GM21737 (cell line): ENCODE data around the gene TSNAX.
"Not testable (repeated sequence)": the region's sequence is repeated elsewhere in the genome, so short reads cannot be mapped to it uniquely, and the experiment has no call there.

Source experiments
- ATAC-seq: cut with Tn5 transposase; IDR thresholded peaks from one replicate; pipeline ENCODE4 v1.9.1; 2021; ENCODE audit warnings: mild to moderate bottlenecking, moderate library complexity; ENCODE audit not compliant: unreplicated experiment

Gene TSNAX, protein sequence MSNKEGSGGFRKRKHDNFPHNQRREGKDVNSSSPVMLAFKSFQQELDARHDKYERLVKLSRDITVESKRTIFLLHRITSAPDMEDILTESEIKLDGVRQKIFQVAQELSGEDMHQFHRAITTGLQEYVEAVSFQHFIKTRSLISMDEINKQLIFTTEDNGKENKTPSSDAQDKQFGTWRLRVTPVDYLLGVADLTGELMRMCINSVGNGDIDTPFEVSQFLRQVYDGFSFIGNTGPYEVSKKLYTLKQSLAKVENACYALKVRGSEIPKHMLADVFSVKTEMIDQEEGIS

DNA sequence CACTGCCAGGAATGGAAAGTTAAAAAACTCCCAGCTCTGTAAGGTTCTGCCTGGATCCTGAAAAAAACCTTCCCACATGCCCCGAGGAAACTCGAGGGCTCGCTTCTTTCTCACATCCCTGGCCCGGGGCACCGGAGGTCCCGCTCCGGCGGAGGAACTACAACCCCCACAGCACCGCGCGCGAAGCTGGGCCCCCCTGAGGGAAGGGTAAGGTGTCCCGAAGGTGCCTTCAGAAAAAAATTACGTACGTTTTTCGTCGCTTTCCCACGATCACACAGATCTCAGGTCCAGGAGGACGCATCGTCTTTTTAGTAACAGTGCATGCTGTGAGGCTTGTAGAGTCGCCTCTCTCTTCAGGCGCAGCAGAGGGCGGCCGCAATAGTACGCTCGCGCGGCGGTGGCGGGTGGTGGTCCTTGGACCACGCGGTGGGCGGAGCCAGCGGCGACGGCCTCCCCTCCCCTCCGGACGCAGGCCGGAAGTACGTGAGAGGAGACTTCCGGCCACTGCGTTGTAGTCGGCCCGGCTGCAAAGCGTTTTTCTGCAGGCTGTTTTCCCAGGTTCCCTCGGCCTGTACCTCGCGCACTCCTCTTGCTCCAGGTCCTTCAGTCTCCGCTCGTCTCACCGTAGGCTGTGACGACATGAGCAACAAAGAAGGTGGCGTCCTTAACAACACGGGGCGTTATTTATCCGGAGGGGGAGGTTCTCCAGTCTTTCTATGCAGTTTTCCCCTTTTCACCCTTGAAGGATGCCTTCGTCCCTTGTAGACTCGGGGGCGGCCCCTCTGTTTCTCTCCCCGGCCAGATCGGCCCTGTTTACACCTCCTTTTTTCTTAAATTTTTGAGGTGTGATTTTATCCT, at the start of gene TSNAX:
Gene TSNAX (plus strand): TSS at position 498 of the 858 bp plus-strand sequence. CDS start 142 bp downstream, at position 640.
- peak; percentile 98 for ATAC-seq

DNA sequence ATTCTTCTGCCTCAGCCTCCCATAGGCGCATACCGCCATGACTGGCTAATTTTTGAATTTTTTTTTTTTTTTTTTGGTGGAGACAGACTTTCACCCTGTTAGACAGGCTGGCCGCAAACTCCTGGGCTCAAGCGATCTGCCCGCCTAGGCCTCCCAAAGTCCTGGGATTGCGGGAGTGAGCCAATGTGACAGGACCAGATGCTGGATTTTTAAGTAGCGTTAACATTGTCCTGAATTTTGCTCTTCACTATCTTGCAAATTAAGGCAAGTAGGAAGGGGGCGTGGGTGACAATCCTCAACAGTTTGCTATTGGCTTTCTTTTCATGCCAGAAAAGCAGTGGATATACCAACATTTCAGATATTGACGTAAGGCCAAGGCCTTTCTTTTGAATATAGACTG, 49.7 kb upstream of the TSNAX start:
- no peak for ATAC-seq

DNA sequence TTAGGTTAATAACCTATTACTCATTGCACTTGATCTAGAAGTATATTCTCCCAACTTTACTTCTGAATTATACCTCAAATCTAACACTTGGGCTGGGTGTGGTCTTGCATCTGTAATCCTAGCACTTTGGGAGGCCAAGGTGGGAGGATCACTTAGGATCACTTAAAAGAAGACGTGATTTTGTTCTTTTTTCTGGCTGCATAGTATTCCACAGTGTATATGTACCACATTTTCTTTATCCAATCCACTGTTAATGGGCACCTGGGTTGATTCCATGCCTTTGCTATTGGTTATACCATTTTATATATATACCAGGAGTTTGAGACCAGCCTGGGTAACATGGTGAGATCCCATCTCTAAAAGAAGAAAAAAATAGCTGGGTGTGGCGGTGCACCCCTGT, 48.5 kb upstream of the TSNAX start:
- ATAC-seq = no peak

DNA sequence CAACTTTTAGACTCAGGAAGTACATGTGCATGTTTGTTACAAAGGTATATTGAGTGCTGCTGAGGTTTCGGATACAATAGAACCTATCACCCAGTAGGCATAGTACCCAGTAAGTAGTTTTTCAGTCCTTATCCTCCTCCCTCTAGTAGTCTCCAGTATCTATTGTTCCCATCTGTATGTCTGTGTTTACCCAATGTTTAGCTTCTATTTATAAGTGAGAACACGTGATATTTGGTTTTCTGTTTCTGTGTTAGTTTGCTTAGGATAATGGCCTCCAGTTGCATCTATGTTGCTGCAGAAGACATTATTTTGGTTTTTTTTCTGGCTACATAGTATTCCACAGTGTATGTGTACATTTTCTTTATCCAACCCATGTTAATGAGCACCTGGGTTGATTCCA, 47.2 kb upstream of the TSNAX start:
- ATAC-seq = no peak

DNA sequence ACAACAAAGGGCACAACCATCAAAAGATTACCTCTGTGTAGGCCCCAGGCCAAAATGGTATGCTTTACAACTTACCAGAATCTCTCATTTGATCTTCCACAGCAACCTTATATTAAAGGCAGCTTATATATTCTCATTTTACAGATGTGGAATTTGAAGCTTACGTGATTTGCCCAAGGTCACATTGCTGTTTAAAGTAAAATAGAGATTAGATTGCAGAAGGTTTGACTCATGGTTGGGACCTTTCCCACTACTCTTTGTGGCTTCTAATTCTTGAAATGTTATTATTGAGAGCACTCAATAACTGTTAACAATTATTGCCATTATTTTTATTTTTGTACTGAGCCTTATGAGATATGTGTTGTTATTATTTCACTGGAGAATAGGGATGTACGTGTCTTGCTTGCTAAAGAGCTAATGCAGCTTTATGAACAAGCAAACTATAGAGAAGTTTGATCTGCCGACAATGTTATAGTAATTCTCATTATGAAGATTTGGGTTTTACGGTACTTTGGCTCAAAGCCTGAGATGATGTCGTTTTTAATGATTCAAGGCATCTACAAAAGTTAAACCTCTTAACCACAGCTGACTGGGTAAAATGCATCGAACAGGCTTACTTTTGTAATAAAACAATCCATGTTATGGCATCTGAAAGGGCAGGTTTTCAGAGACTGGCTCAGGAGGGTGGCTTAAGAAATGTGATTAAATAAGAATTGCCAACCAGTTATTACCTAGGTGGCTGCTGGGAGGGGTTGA, 43.3 kb upstream of the TSNAX start:
- no peak for ATAC-seq

DNA sequence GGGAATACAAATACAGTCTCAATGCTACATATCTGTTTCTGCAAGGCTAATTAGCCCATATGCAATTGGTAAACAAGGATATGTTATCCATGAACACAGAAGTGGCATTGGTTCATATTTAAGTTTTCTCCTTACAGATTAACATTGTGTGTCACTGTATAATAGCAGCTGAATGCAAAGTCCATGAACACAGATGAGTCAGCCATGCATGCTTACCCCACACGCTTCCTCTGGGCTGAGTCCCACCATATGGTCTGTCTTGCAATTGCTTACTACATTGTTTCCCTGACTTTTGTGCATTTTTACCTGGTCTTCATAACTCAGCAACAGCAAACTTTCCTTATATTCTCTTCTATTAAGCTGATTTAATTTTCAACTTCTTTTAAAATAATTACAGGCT, 41.5 kb upstream of the TSNAX start:
- no peak for ATAC-seq

DNA sequence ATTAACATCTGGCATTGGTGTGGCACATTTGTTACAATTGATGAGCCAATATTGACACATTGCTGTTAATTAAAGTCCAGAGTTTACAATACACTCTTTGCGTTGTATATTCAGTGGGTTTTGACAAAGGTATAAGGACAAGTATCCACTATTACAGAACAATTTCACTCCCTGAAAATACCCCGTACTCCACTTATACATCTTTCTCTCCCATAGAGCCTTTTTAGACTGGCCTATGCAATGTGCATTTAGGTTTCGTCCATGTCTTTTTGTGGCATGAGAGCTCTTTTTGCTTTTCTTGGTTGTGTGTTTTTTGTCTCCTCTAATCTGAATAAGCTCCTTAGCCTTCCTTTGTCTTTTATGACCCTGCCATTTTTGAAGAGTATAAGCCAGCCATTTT, 40.6 kb upstream of the TSNAX start:
- no peak for ATAC-seq

DNA sequence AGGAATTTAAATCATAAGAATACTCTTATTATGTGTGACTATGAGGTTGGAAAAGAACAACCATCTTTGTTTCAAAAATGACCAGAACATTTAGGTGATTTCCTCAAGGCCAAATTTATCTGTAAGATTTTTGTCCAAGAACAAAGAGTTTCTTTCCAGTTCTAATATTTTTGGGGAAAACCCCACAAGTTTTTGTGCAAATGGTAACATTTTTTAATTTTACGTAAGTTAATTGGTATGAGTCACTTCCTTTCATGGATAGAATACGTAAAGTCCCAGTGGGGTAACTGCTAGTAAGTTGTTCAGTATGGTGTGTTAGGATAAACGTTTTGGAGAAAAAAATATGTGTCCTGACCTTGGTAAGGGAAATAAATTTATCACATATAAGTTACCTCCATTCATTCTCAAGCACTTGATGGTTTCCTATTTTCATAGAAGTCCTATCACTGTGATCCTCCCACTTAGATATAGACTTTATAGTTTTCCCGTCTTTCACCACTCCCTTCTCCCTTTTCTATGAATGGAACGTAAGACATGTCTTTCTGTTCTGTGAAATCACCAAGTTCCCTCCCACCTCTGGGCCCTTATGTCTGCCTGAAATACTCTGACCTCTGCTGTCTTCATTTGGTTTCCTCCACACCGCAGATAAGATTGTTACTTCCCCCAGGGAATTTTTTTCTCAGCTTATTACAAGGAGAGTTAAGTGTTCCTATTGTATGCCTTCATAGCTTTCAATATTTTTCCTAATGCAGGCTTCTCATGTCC, 34.9 kb upstream of the TSNAX start:
- ATAC-seq = no peak

DNA sequence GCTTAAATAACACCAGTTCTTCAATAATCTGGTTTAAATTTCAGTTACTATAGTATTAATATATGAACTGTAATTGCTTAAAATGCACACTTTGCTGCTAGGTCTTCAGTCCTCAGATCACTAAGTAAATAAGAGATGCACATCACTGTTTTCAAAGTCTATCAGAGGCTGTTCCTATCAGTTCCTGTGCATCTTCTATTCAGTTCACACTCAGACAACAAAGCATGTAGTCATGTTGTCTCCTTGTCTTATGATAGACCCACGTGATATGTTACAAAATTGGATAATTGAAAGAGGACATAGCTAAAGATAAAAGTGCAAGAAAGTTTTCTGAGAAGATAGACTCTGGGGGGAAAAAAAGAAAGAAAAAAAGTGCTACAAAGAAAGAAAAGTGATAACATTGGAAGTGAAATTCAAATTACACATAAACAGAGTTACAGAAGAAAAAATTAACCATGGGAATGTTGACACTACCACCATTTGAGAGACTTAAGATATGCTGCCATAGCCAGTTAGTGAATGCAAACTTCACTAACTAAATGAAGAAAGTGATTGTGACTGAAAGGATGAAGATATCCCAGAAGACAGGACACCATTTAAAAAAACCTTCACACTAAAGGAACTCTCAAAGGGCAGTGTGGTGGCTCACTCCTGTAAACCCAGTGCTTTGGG, 33.9 kb upstream of the TSNAX start:
- no peak for ATAC-seq

DNA sequence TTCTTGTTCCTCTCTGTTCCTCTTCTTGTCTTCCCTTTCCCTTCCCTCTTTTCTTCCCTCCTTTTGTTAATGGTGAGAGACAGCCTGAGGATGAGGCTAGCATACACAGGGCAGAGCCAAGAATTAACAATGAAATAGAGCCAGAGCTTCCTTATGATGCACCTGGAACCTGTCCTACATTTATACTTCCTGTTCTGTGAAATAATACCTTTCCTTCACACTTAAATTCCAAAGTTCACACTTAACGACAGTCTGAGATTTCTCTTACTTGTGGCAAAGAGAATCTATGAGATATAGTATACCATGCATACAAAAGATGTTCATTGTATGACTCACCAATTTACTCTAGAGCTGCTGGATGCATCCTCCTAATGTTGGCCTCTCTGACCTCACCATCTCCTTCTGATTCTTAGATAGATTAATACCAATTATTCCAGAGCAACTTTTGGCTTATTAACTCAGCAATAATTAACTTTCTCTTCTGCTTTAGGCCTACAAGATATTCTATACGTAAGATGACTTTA, 30.8 kb upstream of the TSNAX start:
- no peak for ATAC-seq

DNA sequence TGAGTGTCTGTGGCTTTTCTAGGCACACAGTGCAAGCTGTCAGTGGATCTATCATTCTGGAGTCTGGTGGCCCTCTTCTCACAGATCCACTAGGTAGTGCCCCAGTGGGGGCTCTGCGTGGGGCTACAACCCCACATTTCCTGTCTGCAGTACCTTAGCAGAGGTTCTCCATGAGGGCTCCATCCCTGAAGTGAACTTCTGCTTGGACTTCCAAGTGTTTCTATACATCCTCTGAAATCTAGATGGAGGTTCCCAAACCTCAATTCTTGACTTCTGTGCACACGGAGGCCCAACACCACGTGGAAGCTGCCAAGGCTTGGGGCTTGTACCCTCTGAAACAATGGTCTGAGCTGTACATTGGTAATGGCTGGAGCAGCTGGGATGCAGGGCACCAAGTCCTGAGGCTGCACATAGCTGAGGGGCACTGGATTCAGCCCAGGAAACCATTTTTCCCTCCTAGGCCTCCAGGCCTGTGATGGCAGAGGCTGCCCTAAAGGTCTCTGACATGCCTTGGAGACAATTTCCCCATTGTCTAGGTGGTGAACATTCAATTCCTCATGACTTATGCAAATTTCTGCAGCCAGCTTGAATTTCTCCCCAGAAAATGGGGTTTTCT, 29.2 kb upstream of the TSNAX start:
- ATAC-seq = no peak

DNA sequence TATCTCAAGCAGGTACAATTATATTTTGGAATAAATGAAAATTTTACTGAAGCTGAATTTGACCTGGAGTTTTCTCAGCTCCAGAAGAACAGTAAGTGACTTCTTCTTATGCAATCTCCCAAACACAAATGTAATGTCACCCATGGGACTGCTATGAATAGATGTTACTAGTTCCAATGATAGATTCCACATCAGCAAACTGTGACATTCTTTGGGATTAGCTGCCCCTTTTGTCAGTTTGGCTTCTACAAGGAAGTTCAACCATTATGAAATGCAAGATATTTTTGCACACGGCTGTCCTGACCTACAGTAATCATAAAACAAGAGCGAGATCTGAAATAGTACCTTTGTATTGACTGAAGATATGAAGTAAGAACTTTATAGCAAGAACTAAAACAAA, 27.8 kb upstream of the TSNAX start:
- ATAC-seq = no peak

DNA sequence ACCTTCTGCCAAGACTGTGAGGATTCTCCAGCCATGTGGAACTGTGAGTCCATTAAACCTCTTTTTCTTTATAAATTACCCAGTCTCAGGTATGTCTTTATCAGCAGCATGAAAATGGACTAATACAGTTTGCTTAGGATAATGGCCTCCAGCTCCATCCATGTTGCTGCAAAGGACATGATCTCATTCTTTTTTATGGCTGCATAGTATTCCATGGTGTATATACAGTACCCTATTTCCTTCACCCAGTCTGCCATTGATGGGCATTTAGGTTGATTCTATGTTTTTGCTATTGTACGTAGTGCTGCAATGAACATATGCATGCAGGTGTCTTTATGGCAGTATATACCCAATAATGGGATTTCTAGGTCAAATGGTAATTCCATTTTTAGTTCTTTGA, 25.3 kb upstream of the TSNAX start:
- ATAC-seq = not testable (repeated sequence)

DNA sequence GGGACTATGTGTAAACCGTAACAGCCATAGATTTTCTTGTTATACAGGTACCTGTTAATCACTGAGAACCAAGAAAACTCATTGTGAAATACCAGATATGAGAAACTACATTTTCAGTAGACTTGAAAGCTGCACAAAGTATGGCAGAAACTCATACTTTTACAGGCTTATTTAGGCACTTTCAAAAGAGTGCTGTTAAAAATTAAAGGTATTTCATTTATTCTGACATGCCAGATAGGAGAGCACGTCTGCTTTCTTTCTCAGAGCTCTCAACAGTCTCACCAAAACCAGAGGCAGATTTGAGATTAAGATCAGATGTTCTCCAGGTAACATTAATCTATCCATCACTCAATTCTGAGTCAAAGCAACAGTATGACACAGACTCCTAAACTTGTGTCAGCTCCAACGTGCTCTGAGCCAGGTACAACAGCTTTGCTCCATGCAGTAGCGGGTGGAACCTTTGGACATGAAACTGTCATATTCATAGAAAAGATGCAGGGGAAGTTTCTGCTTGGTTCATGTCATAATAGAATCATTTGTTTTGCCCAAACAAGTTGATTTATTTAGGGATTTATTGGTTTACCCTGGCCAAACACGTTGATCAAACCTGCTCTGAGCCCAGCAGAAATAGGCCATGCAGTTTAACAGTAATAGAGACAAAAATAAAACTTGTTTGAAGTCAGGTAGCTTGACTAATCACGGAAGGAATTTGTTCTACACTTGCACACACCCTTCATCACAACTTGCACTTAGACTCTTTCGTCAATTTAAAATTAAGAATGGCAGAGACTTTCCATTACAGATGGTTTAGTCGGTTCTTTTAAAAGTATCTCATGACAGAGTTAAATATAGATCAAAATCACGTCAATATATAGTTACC, 20.8 kb upstream of the TSNAX start:
- ATAC-seq = peak; percentile 58

DNA sequence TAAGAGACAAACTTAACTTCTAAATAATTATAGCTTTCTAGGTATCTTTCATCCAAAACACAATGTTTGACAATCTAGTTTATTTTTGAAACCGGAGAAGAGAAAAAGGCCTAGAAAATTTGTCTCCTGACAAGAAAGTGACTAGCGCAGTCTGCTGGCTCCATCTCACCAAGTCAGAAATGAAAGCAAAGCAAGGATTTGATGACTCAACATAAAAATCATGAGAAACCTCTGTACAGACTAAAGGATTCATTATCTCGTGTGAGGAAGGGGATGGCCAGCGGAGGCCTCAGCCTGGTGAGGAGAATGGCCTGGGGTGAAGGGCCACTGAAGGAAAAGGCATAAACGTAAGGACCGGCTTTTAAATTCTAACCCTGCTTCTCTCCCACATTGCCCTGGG, 20.0 kb upstream of the TSNAX start:
- ATAC-seq = no peak

DNA sequence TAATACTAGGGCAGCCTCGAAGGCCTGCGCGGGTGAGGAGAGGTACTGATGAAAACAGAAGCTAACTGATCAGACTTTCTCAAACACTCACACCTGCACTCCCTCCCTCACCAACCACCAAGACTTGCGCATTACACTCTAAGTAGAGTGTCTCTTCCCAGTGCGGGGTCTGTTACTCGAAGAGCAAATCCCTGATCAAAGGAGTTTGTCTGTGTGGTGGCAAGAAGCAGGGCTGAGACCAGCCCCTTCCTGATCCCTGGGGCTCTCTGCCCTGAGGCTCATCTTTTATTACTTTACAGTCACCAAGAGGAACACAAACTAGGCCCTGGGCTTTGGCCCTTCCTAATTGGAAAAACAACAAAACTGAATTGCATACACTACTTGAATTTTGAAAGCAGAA, 19.5 kb upstream of the TSNAX start:
- no peak for ATAC-seq

DNA sequence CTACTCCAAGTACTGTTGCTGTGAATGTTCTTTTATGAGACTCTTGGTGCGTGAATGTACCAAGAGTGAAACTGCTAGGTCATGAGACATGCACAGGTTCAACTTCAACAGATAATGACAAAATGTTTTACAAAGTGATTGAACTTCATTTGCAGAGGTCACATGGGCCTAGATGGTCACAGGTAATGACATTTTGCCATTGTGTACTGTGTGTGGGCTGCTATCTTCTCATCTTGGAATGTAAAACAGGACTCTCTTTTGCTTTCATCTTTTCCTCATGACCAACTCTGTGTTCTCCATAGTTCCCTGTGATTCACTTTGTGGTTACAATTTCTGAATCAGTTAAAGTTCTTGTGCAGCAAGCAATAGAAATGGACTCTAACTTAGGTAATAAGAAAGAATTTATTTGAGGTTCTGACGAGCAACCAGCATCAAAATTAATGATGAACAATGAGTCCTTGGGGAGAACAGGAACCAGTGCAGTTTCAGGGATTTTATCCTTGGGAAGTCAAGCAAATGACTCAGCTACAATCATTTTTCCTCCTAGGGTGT, 16.2 kb upstream of the TSNAX start:
- ATAC-seq = no peak

DNA sequence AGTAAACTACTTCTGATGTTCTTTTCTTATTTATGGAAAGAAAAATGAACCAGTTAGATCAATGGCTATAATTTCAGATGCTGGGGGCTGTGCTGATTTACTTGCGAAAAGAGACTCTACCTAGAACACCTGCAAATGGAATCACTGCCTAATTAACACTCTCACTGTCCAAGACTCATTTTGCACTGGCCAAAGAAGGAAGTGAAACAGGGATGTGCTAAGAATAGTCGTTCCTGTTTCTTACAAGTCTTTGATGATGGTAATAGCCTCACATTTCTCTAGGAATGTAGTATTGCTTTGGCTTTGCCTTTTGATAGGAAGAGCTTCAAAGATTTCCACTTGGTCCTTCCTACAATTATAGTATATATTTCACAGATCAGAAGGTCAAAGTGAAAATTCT, 12.7 kb upstream of the TSNAX start:
- ATAC-seq = no peak
